AG09309 (cell line): Measurements from ENCODE around the gene EEA1.

Source experiments
- DNase-seq: peaks from one replicate; pipeline ENCODE4 v3.0.0-alpha.2; 2010; ENCODE audit warnings: low read depth
- H3K4me3 ChIP-seq: 2 replicates; pipeline ENCODE4 v1.5.1; 2011; ENCODE audit warnings: mild to moderate bottlenecking, low read depth, low read length, moderate library complexity; ENCODE audit not compliant: control insufficient read depth
- CTCF ChIP-seq: IDR thresholded peaks from 2 replicates; pipeline ENCODE4 v1.5.1; 2011; ENCODE audit warnings: mild to moderate bottlenecking, low read depth, low read length, inconsistent platforms; ENCODE audit not compliant: insufficient read depth, control insufficient read depth; ENCODE audit errors: missing control alignments

EEA1 gene

GRCh38 chr12:92739113-92739512 lies 190.0 kb downstream of the EEA1 start:
- H3K4me3 ChIP-seq, result no peak overlapping the region
- no peak for DNase-seq
- TF ChIP-seq CTCF, result no peak

- no peak for DNase-seq
- no peak overlapping the region for H3K4me3 ChIP-seq
- TF ChIP-seq CTCF, result no peak
These were observed 190.9 kb downstream of the EEA1 start for GRCh38 chr12:92737855-92738850.

GRCh38 chr12:92736605-92737004 lies 192.5 kb downstream of the EEA1 start:
- H3K4me3 ChIP-seq, result no peak overlapping the region
- no peak for TF ChIP-seq CTCF
- no peak for DNase-seq

DNA sequence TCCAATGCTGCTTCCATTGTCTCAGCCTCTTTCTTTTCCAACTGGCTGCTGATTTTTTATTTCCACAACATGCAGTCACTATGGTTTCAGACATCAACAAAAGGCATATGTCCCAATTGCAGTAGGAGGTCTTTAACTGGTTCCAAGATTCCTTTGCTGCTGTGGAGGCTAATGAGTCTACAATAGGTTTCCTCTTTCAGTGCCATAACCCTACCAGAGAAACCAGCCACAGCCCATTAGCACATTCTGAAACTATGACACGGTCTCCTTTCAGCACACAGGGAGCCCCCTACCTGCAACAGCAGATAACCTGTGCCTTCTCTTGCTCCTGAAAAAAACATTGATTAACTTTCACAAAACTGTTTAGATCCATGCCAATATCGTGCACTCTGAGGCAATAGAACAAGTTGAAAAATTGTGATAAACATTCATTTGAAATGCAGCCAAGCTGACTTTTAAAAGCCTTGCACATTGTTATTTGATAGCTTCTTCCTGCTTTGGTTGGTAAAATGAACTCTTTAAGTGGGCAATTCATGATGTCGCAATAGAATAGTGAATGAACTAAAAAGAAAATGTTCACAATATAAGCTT lies 193.9 kb downstream of the EEA1 start:
- peak; percentile 90 for DNase-seq
- H3K4me3 ChIP-seq, result no peak overlapping the region
- peak; percentile 19 for TF ChIP-seq CTCF

DNA sequence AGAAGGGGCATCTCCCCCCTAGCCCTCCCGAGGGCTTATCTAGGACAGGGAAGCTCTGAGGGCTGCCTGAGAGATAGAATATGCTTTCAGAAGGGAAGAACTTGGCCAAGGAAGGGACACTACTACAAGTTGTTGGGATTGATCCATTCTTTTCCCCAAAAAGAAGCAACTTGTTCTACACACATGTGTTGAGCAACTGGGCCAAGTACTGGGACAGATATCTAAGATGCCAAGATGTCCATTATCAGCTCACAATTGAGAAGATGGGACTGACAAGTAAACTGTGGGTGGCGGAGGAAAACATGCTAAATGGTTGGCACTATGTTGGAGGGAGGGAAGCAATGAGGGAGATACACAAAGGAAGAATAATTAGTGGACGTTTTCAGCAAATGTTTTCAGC lies 195.4 kb downstream of the EEA1 start:
- no peak for DNase-seq
- no peak overlapping the region for H3K4me3 ChIP-seq
- no peak for TF ChIP-seq CTCF

GRCh38 chr12:92733181-92733580 lies 195.9 kb downstream of the EEA1 start:
- TF ChIP-seq CTCF, result no peak
- DNase-seq, result no peak
- H3K4me3 ChIP-seq, result no peak overlapping the region
